ENCODE results near the gene RAB4A.

RAB4A gene

GRCh38 chr1:229234870-229235472 is 35.9 kb upstream of the RAB4A start:
- no peak for TF ChIP-seq ZNF274 (IDR thresholded peaks at IDR 0.05; ENCODE audit: low read depth, low read length)
- H3K4me3 ChIP-seq (ENCODE audit: low read length), result no peak overlapping the region

- H3K4me3 ChIP-seq (ENCODE audit: low read length), result no peak overlapping the region
- TF ChIP-seq ZNF274 (IDR thresholded peaks at IDR 0.05; ENCODE audit: low read depth, low read length), result no peak
Measured at GRCh38 chr1:229237320-229237719, 33.6 kb upstream of the RAB4A start.

GRCh38 chr1:229238231-229238630 is 32.7 kb upstream of the RAB4A start:
- TF ChIP-seq ZNF274 (IDR thresholded peaks at IDR 0.05; ENCODE audit: low read depth, low read length), result no peak
- no peak overlapping the region for H3K4me3 ChIP-seq (ENCODE audit: low read length)

GRCh38 chr1:229238674-229239415 is 32.1 kb upstream of the RAB4A start:
- no peak overlapping the region for H3K4me3 ChIP-seq (ENCODE audit: low read length)
- TF ChIP-seq ZNF274 (IDR thresholded peaks at IDR 0.05; ENCODE audit: low read depth, low read length), result no peak

GRCh38 chr1:229240532-229240931 is 30.4 kb upstream of the RAB4A start:
- H3K4me3 ChIP-seq (ENCODE audit: low read length), result no peak overlapping the region
- TF ChIP-seq ZNF274 (IDR thresholded peaks at IDR 0.05; ENCODE audit: low read depth, low read length), result no peak

- H3K4me3 ChIP-seq (ENCODE audit: low read length), result no peak overlapping the region
- TF ChIP-seq ZNF274 (IDR thresholded peaks at IDR 0.05; ENCODE audit: low read depth, low read length), result no peak
Measured at GRCh38 chr1:229241390-229241789, 29.5 kb upstream of the RAB4A start.

- no peak overlapping the region for H3K4me3 ChIP-seq (ENCODE audit: low read length)
- TF ChIP-seq ZNF274 (IDR thresholded peaks at IDR 0.05; ENCODE audit: low read depth, low read length), result no peak
Measured at GRCh38 chr1:229243638-229244037, 27.3 kb upstream of the RAB4A start.

GRCh38 chr1:229244091-229244490 is 26.8 kb upstream of the RAB4A start:
- H3K4me3 ChIP-seq (ENCODE audit: low read length), result no peak overlapping the region
- TF ChIP-seq ZNF274 (IDR thresholded peaks at IDR 0.05; ENCODE audit: low read depth, low read length), result no peak

- TF ChIP-seq ZNF274 (IDR thresholded peaks at IDR 0.05; ENCODE audit: low read depth, low read length), result no peak
- H3K4me3 ChIP-seq (ENCODE audit: low read length), result no peak overlapping the region
Measured at GRCh38 chr1:229247871-229248270, 23.0 kb upstream of the RAB4A start.

- no peak overlapping the region for H3K4me3 ChIP-seq (ENCODE audit: low read length)
- TF ChIP-seq ZNF274 (IDR thresholded peaks at IDR 0.05; ENCODE audit: low read depth, low read length), result no peak
Measured at GRCh38 chr1:229248821-229249817, 21.8 kb upstream of the RAB4A start.

GRCh38 chr1:229249854-229250644 is 20.9 kb upstream of the RAB4A start:
- no peak overlapping the region for H3K4me3 ChIP-seq (ENCODE audit: low read length)
- no peak for TF ChIP-seq ZNF274 (IDR thresholded peaks at IDR 0.05; ENCODE audit: low read depth, low read length)

GRCh38 chr1:229251185-229251584 is 19.7 kb upstream of the RAB4A start:
- H3K4me3 ChIP-seq (ENCODE audit: low read length), result no peak overlapping the region
- TF ChIP-seq ZNF274 (IDR thresholded peaks at IDR 0.05; ENCODE audit: low read depth, low read length), result no peak

GRCh38 chr1:229252228-229252984 is 18.5 kb upstream of the RAB4A start:
- no peak overlapping the region for H3K4me3 ChIP-seq (ENCODE audit: low read length)
- no peak for TF ChIP-seq ZNF274 (IDR thresholded peaks at IDR 0.05; ENCODE audit: low read depth, low read length)

Data from GM08714 (cell line).